Gastroesophageal sphincter (tissue), 3 donors: ENCODE measurements around the gene CLDND1.

Experiments
- CTCF ChIP-seq, 4 experiments: fragments of 200-600 bp in 2 of 4; fragments of 450-650 bp in 2 of 4; sonication (generic) in 1 of 4; IDR thresholded peaks; one replicate each; pipeline ENCODE4 v1.5.1; 2017 to 2019; ENCODE audit warnings: antibody characterized with exemption in 4 of 4, mild to moderate bottlenecking in 2 of 4, moderate library complexity in 2 of 4
- POLR2A ChIP-seq, 2 donors: fragments of 450-650 bp; IDR thresholded peaks; one replicate each; pipeline ENCODE4 v1.6.1; 2017; ENCODE audit warnings: antibody characterized with exemption in 2 of 2, mild to moderate bottlenecking in 2 of 2, moderate library complexity in 1 of 2

GRCh38 chr3:98514948-98515347, 7.8 kb downstream of the CLDND1 start:
- no peak for TF ChIP-seq CTCF (IDR thresholded peaks at IDR 0.05)
- no peak for TF ChIP-seq POLR2A (IDR thresholded peaks at IDR 0.05)
